Measurements from ENCODE around the gene CDRT4. TPM values are rescaled to one million over a fixed set of nuclear protein-coding genes. Genes with fewer than 3 reads are reported as not detected.

CDRT4 gene
- total RNA-seq, 3 donors from 2014 or later: 3.8 to 17.4 (median 7.0) TPM

- Histone ChIP-seq H3K4me3 (no peak overlapping the region), H3K27ac (no peak overlapping the region), H3K36me3 (no peaks in the 10 kb centered on the region), H3K9me3 (no peaks in the 10 kb centered on the region), H3K27me3 (no peaks in the 10 kb centered on the region), H3K4me1 (no peaks in the 10 kb centered on the region)
- TF ChIP-seq POLR2AphosphoS5 (IDR thresholded peaks at IDR 0.05): no peak
- TF ChIP-seq, protein P1, sequence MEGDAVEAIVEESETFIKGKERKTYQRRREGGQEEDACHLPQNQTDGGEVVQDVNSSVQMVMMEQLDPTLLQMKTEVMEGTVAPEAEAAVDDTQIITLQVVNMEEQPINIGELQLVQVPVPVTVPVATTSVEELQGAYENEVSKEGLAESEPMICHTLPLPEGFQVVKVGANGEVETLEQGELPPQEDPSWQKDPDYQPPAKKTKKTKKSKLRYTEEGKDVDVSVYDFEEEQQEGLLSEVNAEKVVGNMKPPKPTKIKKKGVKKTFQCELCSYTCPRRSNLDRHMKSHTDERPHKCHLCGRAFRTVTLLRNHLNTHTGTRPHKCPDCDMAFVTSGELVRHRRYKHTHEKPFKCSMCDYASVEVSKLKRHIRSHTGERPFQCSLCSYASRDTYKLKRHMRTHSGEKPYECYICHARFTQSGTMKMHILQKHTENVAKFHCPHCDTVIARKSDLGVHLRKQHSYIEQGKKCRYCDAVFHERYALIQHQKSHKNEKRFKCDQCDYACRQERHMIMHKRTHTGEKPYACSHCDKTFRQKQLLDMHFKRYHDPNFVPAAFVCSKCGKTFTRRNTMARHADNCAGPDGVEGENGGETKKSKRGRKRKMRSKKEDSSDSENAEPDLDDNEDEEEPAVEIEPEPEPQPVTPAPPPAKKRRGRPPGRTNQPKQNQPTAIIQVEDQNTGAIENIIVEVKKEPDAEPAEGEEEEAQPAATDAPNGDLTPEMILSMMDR (IDR thresholded peaks at IDR 0.05): no peak
- TF ChIP-seq POLR2A (IDR thresholded peaks at IDR 0.05): no peak
- intact Hi-C loops (cut with DNase I; ENCODE audit: low total_unique reads): no loop called here
- DNase-seq (ENCODE audit: low spot score in 2 of 2): no peak
Measured at GRCh38 chr17:15418781-15419180, 48.6 kb downstream of the CDRT4 start.

DNA sequence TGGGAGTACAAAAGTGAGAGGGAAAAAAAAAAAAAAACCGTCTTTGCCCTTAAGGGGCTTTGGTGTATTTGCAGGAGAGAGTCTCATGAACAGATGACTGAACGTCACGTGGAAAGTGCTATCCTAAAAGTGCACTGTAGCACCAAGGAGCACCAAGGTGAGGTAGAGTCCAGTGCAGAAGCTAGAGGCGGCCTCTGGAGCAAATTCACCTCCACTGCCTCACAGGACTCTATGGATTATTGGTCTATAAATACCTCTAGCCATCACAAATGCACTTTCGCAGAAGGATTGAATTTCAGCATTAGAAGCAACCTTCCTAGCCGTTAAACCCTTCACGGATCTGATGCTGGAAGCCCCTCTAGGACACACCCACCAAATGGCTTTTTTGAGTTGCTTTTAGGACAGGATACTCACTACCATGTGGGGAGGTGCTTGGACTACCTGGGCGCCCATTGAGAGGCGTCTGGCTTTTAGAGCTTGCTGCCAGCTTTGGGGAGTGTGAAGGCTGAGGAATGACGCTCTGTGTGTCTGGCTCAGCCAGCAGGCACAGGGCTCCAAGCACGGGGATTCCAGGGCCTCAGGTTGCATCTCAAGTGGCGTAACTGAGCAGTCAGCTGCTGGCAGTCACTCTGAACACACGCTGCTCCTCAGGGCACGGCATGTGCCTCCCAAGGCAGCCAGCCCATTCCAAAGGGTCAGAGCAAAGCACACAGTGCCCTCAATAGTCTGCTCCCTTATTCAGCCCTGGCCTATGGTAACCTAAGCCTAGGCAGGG is 52.7 kb downstream of the CDRT4 start:
- intact Hi-C loops (cut with DNase I; ENCODE audit: low total_unique reads): no loop called here
- Histone ChIP-seq H3K36me3 (no peaks in the 10 kb centered on the region), H3K9me3 (no peaks in the 10 kb centered on the region), H3K27ac (no peak overlapping the region), H3K27me3 (no peaks in the 10 kb centered on the region), H3K4me1 (peaks cover 0 to 7% of the 10 kb centered on the region in 2 donors), H3K4me3 (no peak overlapping the region)
- TF ChIP-seq, protein P1 (IDR thresholded peaks at IDR 0.05): no peak
- TF ChIP-seq POLR2AphosphoS5 (IDR thresholded peaks at IDR 0.05) (peak in 1 of 3 donors; percentile 38), POLR2A (IDR thresholded peaks at IDR 0.05) (no peak)
- peak in 1 of 2 donors; percentile 43 for DNase-seq (ENCODE audit: low spot score in 2 of 2)

DNA sequence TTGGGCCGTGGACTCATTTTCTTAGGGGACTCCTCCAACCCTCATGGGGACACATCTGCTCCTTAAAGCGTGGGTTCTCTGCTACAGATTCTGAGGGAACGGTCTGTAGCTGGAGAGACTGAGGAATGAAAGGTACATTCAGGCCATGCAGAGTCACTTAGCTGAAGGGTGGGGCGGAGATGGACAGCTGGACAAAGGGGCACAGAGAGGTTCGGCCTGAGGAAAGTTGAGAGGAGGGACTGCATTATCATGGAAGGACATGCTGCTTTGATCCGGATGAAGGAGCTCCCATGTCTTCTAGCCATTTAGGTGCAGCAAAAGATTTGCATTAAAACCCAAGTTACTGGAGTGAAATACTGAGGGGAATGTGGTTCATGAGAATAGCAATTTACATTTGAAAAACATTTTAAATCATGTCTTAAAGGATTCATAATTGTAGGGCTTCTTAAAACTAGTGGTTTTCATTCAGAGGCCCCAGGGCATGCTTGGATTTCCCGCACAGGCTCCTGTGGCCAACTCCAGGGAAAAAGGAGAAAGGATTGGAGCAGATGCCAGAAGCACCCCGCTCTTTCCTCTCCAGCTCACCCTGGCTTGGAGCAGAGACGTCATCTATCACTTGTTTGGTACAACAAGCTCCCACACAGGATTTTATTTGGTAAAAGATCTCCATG is 54.2 kb downstream of the CDRT4 start:
- intact Hi-C loops (cut with DNase I; ENCODE audit: low total_unique reads): no loop called here
- no peaks in the 10 kb centered on the region for H3K9me3 ChIP-seq
- no peak overlapping the region for H3K4me3 ChIP-seq
- peaks cover 0 to 7% of the 10 kb centered on the region in 2 donors for H3K4me1 ChIP-seq
- DNase-seq (ENCODE audit: low spot score in 2 of 2): no peak
- no peak for TF ChIP-seq POLR2AphosphoS5 (IDR thresholded peaks at IDR 0.05)
- TF ChIP-seq, protein P1 (IDR thresholded peaks at IDR 0.05): no peak
- TF ChIP-seq POLR2A (IDR thresholded peaks at IDR 0.05): no peak
- H3K27ac ChIP-seq: peak overlapping the region; percentile 87 to 93
- H3K27me3 ChIP-seq: no peaks in the 10 kb centered on the region
- H3K36me3 ChIP-seq: no peaks in the 10 kb centered on the region

- H3K9me3 ChIP-seq: no peaks in the 10 kb centered on the region
- H3K4me3 ChIP-seq: no peak overlapping the region
- no peak for DNase-seq (ENCODE audit: low spot score in 2 of 2)
- intact Hi-C loops (cut with DNase I; ENCODE audit: low total_unique reads): no loop called here
- H3K27me3 ChIP-seq: no peaks in the 10 kb centered on the region
- TF ChIP-seq POLR2A (IDR thresholded peaks at IDR 0.05) (no peak), POLR2AphosphoS5 (IDR thresholded peaks at IDR 0.05) (no peak)
- TF ChIP-seq, protein P1 (IDR thresholded peaks at IDR 0.05): no peak
- no peaks in the 10 kb centered on the region for H3K36me3 ChIP-seq
- H3K27ac ChIP-seq: peak overlapping the region; percentile 87 to 93
- peaks cover 0 to 7% of the 10 kb centered on the region in 2 donors for H3K4me1 ChIP-seq
Measured at GRCh38 chr17:15412606-15413005, 54.8 kb downstream of the CDRT4 start.
